ENCODE measurements around the gene TSC22D4.

DNA sequence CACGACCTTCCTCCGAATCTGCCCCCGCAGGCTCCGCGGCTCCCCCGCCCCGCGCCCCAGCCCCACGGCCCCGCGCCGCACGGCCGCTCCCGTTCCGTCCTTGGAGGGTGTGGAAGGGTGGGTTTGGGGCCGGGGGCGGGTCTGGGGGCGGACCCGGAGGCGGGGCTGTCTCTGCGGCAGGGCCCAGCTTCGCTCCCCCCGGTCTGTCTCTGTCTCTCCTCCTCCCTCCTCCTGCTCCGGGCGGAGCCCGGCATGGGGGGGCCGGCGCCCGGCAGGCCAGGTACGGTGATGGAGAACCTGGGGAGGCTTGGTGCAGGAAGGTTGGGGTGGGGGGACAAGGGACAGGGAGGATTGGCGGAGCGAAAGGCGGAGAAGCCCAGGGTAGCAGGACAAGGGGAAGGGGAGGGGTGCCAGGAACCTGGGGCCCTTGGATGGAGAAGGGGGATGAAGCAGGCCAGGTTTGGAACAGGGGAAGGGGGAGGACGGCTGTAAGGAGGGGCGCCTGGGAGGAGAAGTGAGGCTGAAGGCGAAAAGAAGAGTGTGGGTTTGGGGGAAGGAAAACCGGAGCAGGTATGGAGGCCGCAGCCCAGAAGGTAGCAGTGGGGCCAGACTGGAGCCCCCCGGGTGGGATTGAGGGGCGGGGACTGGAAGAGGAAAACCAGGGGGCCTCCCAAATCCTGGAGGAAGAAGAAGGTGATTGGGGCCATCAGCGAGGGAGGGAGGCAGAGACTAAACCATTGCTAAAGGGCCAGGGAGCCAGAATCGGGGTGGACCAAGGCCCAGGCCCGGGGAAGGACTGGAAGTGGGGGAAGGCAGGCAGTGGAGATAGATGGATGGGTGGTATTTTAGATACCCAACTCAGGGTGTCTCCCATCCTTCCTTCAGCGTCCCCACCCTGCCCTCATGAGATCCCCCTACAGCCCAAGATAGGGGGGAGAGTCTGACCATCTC is 5.0 kb upstream of the TSC22D4 start, which contains the start of gene NYAP1:
- TF ChIP-seq EZH2 (IDR thresholded peaks at IDR 0.05; ENCODE audit: insufficient read depth, poor library complexity, severe bottlenecking) (no peak), EZH2phosphoT487 (IDR thresholded peaks at IDR 0.05; ENCODE audit: insufficient read depth, low read depth) (no peak)

All from GM23248 (cell line).